ACHN (cell line): ENCODE measurements around the gene AGBL1.
"Not testable (repeated sequence)": the region's sequence is repeated elsewhere in the genome, so short reads cannot be mapped to it uniquely, and the experiment has no call there.

Experiments used
- DNase-seq: peaks from one replicate; pipeline ENCODE4 v3.0.0-alpha.2; 2015
- in situ Hi-C: cut with HindIII; loops from 2 replicates; pipeline ENCODE4 v1.10.0; 2017; ENCODE audit warnings: low sequenced_read_pairs, low pct_ligation_motif_present, low pct_unique_long_range_greater_than_20kb

The AGBL1 gene

GRCh38 chr15:86413191-86413590, 333.5 kb downstream of the AGBL1 start:
- DNase-seq, result no peak
- in situ Hi-C loops, result no loop called here

- DNase-seq, result no peak
- in situ Hi-C loops, result no loop called here
These were observed 346.1 kb downstream of the AGBL1 start for GRCh38 chr15:86425746-86426145.

GRCh38 chr15:86432861-86433260, 353.2 kb downstream of the AGBL1 start:
- in situ Hi-C loops, result no loop called here
- DNase-seq, result no peak

GRCh38 chr15:86433983-86434382, 354.3 kb downstream of the AGBL1 start:
- DNase-seq, result no peak

GRCh38 chr15:86439614-86440013, 359.9 kb downstream of the AGBL1 start:
- in situ Hi-C loops, result no loop called here
- DNase-seq, result no peak

More at GRCh38 chr15:86433983-86434382, 354.3 kb downstream of the AGBL1 start:
- in situ Hi-C loops, result no loop called here

GRCh38 chr15:86444527-86444926, 364.9 kb downstream of the AGBL1 start:
- in situ Hi-C loops, result no loop called here
- no peak for DNase-seq

GRCh38 chr15:86445579-86446252, 366.0 kb downstream of the AGBL1 start:
- DNase-seq, result no peak
- in situ Hi-C loops, result no loop called here

GRCh38 chr15:86446253-86446640, 366.6 kb downstream of the AGBL1 start:
- in situ Hi-C loops, result no loop called here
- no peak for DNase-seq

GRCh38 chr15:86465470-86466039, 385.9 kb downstream of the AGBL1 start:
- DNase-seq, in situ Hi-C loops: not testable (repeated sequence)

GRCh38 chr15:86481720-86482119, 402.0 kb downstream of the AGBL1 start:
- no peak for DNase-seq
- in situ Hi-C loops, result no loop called here

- in situ Hi-C loops, result no loop called here
- DNase-seq, result no peak
These were observed 404.3 kb downstream of the AGBL1 start for GRCh38 chr15:86483936-86484335.

GRCh38 chr15:86488046-86488445, 408.4 kb downstream of the AGBL1 start:
- DNase-seq, result no peak
- in situ Hi-C loops, result no loop called here

- in situ Hi-C loops, result no loop called here
- no peak for DNase-seq
These were observed 410.3 kb downstream of the AGBL1 start for GRCh38 chr15:86489981-86490380.

- in situ Hi-C loops, result no loop called here
- no peak for DNase-seq
These were observed 411.4 kb downstream of the AGBL1 start for GRCh38 chr15:86491118-86491517.

GRCh38 chr15:86493884-86494283, 414.2 kb downstream of the AGBL1 start:
- in situ Hi-C loops, result no loop called here

GRCh38 chr15:86494475-86494874, 414.8 kb downstream of the AGBL1 start:
- in situ Hi-C loops, result no loop called here
- DNase-seq, result no peak

More at GRCh38 chr15:86493884-86494283, 414.2 kb downstream of the AGBL1 start:
- DNase-seq, result no peak

GRCh38 chr15:86502301-86502700, 422.6 kb downstream of the AGBL1 start:
- in situ Hi-C loops, result no loop called here
- DNase-seq, result no peak

- no peak for DNase-seq
- in situ Hi-C loops, result no loop called here
These were observed 426.3 kb downstream of the AGBL1 start for GRCh38 chr15:86505951-86506350.

GRCh38 chr15:86506401-86506800, 426.7 kb downstream of the AGBL1 start:
- in situ Hi-C loops, result no loop called here
- no peak for DNase-seq

GRCh38 chr15:86515625-86516024, 436.0 kb downstream of the AGBL1 start:
- in situ Hi-C loops, result no loop called here
- no peak for DNase-seq
